Measurements from ENCODE around the gene ADK.

Gene ADK

DNA sequence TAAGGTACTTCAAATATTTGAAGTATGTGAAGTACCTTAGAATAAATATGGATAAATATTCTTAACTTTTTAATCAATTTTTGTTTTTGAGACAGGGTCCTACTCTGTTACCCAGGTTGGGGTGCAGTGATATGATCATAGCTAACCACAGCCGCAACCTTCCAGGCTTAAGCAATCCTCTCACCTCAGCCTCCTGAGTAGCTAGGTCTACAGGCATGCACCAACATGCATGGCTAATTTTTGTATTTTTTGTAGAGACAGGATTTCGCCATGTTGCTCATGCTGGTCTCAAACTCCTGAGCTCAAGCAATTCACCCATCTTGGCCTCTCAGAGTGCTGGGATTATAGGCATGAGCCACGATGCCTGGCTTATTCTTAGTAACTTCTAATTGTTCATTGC is 555.9 kb downstream of the ADK start:
- Histone ChIP-seq H3K9me3 (no peaks in the 10 kb centered on the region), H3K4me3 (no peak overlapping the region), H3K4me1 (no peaks in the 10 kb centered on the region), H3K36me3 (no peaks in the 10 kb centered on the region), H3K27ac (no peak overlapping the region), H3K27me3 (no peaks in the 10 kb centered on the region)
- DNase-seq, result no peak
- TF ChIP-seq, protein P1, sequence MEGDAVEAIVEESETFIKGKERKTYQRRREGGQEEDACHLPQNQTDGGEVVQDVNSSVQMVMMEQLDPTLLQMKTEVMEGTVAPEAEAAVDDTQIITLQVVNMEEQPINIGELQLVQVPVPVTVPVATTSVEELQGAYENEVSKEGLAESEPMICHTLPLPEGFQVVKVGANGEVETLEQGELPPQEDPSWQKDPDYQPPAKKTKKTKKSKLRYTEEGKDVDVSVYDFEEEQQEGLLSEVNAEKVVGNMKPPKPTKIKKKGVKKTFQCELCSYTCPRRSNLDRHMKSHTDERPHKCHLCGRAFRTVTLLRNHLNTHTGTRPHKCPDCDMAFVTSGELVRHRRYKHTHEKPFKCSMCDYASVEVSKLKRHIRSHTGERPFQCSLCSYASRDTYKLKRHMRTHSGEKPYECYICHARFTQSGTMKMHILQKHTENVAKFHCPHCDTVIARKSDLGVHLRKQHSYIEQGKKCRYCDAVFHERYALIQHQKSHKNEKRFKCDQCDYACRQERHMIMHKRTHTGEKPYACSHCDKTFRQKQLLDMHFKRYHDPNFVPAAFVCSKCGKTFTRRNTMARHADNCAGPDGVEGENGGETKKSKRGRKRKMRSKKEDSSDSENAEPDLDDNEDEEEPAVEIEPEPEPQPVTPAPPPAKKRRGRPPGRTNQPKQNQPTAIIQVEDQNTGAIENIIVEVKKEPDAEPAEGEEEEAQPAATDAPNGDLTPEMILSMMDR (IDR thresholded peaks at IDR 0.05), result no peak
- intact Hi-C loops (cut with DNase I; ENCODE audit: low total_unique reads), result no loop called here

DNA sequence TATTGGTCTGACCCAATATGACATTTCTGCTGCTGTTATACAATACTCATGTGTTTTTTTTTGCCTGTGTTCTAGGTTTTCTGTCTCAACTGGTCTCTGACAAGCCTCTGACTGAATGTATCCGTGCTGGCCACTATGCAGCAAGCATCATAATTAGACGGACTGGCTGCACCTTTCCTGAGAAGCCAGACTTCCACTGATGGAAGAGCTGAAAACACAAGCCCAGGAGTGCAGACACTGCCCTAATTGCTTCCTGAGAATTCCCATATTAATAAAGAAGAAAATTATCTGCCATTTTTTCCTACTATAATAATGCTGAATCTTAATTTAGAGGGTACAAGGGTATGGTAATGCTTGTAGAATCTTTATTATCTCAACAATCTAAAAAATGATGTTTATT is 557.2 kb downstream of the ADK start:
- H3K9me3 ChIP-seq, result no peaks in the 10 kb centered on the region
- H3K36me3 ChIP-seq, result no peaks in the 10 kb centered on the region
- no peaks in the 10 kb centered on the region for H3K27me3 ChIP-seq
- intact Hi-C loops (cut with DNase I; ENCODE audit: low total_unique reads), result no loop called here
- H3K4me1 ChIP-seq, result no peaks in the 10 kb centered on the region
- H3K4me3 ChIP-seq, result no peak overlapping the region
- DNase-seq, result no peak
- TF ChIP-seq, protein P1 (IDR thresholded peaks at IDR 0.05), result no peak
- H3K27ac ChIP-seq, result no peak overlapping the region

DNA sequence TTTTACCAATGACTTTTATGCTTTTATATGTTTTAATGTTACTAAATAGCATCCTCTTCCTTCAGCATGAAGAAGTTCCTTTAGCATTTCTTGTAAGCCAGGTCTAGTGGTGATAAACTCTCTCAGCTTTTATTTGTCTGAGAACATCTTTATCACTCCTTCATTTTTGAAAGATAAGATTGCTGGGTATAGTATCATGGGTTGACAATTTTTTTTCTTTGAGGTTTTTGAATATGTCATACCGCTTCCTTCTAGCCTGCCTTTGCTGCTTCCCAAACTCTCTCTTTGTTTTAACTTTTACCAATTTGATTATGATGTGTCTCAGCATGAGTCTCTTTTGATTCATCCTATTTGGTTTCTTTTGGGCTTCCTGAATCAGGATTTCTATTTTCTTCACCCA is 567.2 kb downstream of the ADK start:
- Histone ChIP-seq H3K27ac (no peak overlapping the region), H3K4me1 (no peaks in the 10 kb centered on the region), H3K36me3 (peaks cover 0 to 16% (median 5%) of the 10 kb centered on the region in 3 donors), H3K27me3 (no peaks in the 10 kb centered on the region), H3K4me3 (no peak overlapping the region), H3K9me3 (peaks cover 0 to 25% (median 0%) of the 10 kb centered on the region in 3 donors)
- no peak for DNase-seq
- TF ChIP-seq, protein P1 (IDR thresholded peaks at IDR 0.05), result no peak
- intact Hi-C loops (cut with DNase I; ENCODE audit: low total_unique reads), result no loop called here

DNA sequence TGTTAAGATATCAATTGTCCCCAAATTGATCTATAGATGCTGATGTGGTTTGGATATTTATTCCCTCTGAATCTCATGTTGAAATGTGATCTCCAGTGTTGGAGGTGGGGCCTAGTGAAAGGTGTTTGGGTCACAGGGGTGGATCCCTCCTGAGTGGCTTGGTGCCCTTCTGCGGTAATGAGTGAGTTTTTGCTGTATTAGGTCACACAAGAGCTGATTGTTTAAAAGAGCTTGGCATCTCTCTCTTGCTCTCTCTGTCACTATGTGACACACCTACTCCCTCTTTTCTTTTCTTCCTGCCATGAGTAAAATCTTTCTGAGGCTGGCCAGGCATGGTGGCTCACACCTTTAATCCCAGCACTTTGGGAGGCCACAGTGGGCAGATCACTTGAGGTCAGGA is 577.2 kb downstream of the ADK start:
- TF ChIP-seq, protein P1 (IDR thresholded peaks at IDR 0.05), result no peak
- Histone ChIP-seq H3K9me3 (no peaks in the 10 kb centered on the region), H3K4me1 (no peaks in the 10 kb centered on the region), H3K4me3 (no peak overlapping the region), H3K27me3 (no peaks in the 10 kb centered on the region), H3K36me3 (no peaks in the 10 kb centered on the region), H3K27ac (no peak overlapping the region)
- intact Hi-C loops (cut with DNase I; ENCODE audit: low total_unique reads), result no loop called here
- no peak for DNase-seq

DNA sequence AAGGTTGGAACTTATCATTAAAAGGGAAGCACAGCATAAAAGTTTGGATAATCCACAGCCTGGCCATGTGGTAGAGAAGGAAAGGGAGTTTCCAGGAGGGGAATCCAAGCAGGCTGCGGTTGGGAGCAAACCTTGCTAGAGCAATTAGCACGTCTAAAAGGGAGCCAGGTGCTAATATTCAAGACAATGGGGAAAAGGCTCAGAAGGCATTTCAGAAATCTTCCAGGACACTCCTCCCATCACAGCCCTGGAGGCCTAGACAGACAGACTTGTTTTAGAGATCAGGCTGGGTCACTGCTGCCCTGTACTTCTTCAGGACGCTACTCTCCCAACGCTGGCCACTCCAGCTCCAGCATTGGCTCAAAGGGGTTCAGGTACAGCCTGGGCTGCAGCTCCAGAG is 579.2 kb downstream of the ADK start:
- DNase-seq, result no peak
- Histone ChIP-seq H3K9me3 (no peaks in the 10 kb centered on the region), H3K27ac (no peak overlapping the region), H3K4me1 (no peaks in the 10 kb centered on the region), H3K27me3 (no peaks in the 10 kb centered on the region), H3K36me3 (no peaks in the 10 kb centered on the region), H3K4me3 (no peak overlapping the region)
- intact Hi-C loops (cut with DNase I; ENCODE audit: low total_unique reads), result no loop called here
- TF ChIP-seq, protein P1 (IDR thresholded peaks at IDR 0.05), result no peak

DNA sequence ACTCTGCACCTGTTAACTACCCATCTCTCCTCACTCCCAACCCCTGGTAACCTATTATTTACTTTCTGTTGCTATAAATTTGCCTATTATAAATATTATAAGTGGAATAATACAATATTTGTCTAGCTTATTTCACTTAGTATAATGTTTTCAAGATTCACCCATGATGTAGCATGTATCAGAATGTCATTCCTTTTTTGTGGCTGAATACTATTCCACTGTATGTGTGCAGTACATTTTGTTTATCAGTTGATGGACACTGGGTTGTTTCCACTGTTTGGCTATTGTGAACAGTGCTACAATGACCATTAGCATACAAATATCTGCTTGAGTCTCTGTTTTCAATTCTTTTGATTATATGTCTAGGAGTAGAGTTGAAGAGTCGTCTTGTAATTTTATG is 582.6 kb downstream of the ADK start:
- Histone ChIP-seq H3K9me3 (no peaks in the 10 kb centered on the region), H3K4me3 (no peak overlapping the region), H3K27me3 (no peaks in the 10 kb centered on the region), H3K27ac (no peak overlapping the region), H3K4me1 (no peaks in the 10 kb centered on the region), H3K36me3 (no peaks in the 10 kb centered on the region)
- TF ChIP-seq, protein P1 (IDR thresholded peaks at IDR 0.05), result no peak
- intact Hi-C loops (cut with DNase I; ENCODE audit: low total_unique reads), result no loop called here
- no peak for DNase-seq
